A673 (cell line): ENCODE measurements around the gene RPS6KA2. TPM values are rescaled to one million over a fixed set of nuclear protein-coding genes. Genes with fewer than 3 reads are reported as not detected.

Experiments
- microRNA-seq: library from miRNA; unstranded; fragments of <30 nt; microRNA quantifications from one replicate; pipeline ENCODE4 v1.2.0, GENCODE V29; 2021
- total RNA-seq: library from RNA; stranded (reverse); gene quantifications from 2 replicates; pipeline ENCODE4 v1.2.3, GENCODE V29; 2021

Gene RPS6KA2
- total RNA-seq, 1 experiment from 2014 or later, result 30.1 TPM

Small RNAs within 50 kb of the gene (microRNA-seq; reads per million reads assigned to microRNA genes)
- gene MIR1913, result 20.5 reads per million, percentile 43 among the genes with 10 or more reads in this experiment

Other genes starting within 250 kb of the RPS6KA2 start
- gene MPC1, start 244.3 kb downstream of the RPS6KA2 start, total RNA-seq, result 34.9 and 35.9 TPM in 2 replicates
- 0.77 and 2.2 TPM in 2 replicates for gene RAMACL, start 40.6 kb downstream of the RPS6KA2 start, total RNA-seq